GM21723 (cell line): ENCODE results near the gene EML1.

Experiments
- ATAC-seq: cut with Tn5 transposase; IDR thresholded peaks from one replicate; pipeline ENCODE4 v1.9.1; 2021; ENCODE audit warnings: mild to moderate bottlenecking, moderate library complexity; ENCODE audit not compliant: unreplicated experiment

EML1 gene

DNA sequence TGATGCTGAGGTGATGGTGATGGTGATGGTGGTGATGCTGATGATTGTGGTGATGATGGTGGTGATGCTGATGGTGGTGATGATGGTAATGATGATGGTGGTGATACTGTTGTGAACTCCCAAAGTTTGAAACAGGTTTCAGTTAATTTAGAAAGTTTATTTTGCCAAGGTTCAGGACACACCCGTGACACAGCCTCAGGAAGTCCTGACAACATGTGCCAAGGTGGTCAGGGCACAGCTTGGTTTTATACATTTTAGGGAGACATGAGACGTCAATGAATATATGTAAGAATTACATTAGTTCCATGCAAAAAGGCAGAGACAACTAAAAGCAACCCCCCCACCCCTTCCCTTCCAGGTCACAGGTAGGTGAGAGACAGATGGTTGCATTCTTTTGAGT, 159.2 kb downstream of the EML1 start:
- ATAC-seq, result no peak

DNA sequence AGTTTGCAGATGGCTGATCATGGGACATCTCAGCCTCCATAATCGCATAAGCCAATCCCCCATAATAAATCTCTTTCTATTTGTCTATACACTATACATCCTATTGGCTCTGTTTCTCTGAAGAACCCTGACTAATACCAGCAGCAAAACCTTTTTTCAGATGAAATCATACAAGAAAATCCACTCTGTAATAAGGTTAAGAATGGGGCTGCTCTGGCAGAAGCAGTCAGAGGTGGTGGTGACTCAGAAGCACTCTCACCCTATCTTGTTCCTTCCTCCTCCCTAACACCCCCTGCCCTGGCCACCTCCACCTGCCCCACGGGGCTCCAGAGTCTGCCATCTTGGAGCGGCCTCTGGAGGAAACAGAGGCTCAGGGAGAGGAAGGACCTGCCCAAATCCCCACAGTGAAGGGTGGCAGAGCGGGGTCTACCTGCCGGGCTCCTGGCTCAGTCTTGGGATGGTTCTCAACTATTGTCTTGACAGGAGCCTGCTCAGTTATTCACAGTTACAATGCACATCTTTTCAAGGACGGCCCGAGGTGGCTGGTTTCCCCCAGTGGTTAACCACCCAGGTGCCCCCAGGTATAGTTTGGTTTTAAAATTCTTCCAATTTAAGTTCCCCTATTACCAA, 162.7 kb downstream of the EML1 start:
- no peak for ATAC-seq

- ATAC-seq, result no peak
Measured at GRCh38 chr14:99958380-99958779, 165.2 kb downstream of the EML1 start.

GRCh38 chr14:99961826-99962518, 168.8 kb downstream of the EML1 start:
- no peak for ATAC-seq

GRCh38 chr14:99964979-99965378, 171.8 kb downstream of the EML1 start:
- ATAC-seq, result no peak

DNA sequence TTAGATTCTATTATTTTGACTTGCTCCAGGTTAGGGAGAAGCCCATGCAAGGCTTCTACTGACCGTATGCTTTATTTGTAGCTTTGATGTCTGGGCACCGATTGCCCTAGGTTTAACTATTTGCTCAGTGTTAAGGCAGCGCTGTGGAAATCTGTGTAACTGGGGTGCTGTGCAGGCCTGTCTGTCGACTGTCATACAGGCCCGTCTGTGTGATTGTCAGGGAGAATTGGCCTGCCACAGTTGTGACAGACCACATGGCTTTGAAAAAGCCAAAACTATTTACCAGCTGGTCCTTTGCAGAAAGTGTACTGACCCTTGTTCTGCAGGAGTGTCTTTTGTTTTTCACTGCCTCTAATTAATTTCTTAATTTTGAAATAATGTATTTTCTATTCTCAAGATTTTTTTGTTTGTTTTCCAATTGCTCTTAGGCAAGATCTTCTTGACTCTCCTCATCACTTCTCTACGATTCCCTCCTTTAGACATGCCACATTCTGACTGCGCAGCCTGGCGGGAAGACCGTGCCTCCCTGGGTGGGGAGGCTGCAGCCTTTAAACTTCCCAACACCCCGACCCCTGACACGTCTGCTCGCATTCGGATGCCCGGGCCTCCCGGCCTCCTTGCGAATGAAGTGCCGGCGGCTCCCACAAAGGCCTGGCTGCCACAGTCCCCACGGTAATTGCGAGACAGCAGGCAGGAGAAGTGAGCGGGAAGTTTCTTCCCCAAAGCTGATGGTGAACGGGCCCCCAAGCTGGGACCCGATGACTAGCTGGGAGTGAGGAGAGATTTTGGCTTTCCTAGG, 173.0 kb downstream of the EML1 start:
- no peak for ATAC-seq

GRCh38 chr14:99966912-99967311, 173.7 kb downstream of the EML1 start:
- no peak for ATAC-seq

- no peak for ATAC-seq
Measured at GRCh38 chr14:99968191-99968920, 175.1 kb downstream of the EML1 start.

DNA sequence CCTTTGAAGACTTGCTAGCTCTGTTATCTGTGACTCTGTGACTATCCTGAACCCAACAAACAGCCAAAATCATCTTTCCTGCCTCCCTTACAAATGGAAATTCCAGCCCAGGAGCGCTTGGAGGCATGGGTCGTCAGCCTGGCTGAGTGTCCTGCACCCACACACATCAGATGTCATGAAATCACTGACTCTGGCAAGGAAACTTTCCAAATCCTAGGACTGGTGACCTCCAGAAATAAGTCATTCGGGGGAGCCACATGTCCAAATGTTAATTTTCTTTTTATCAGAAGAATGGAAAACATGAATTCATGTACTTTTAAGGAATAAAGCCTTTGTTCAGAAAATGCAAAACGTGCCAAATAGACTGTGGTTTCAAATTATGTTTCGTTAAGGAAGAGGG, 175.7 kb downstream of the EML1 start:
- no peak for ATAC-seq

GRCh38 chr14:99969673-99970322, 176.6 kb downstream of the EML1 start:
- no peak for ATAC-seq

GRCh38 chr14:99971087-99971940, 178.1 kb downstream of the EML1 start:
- ATAC-seq, result peak; percentile 77

- peak; percentile 31 for ATAC-seq
Measured at GRCh38 chr14:99971941-99972747, 178.9 kb downstream of the EML1 start.

GRCh38 chr14:99972748-99973466, 179.7 kb downstream of the EML1 start:
- no peak for ATAC-seq

GRCh38 chr14:99975190-99975589, 182.0 kb downstream of the EML1 start:
- no peak for ATAC-seq

- no peak for ATAC-seq
Measured at GRCh38 chr14:99976021-99976420, 182.8 kb downstream of the EML1 start.

- ATAC-seq, result no peak
Measured at GRCh38 chr14:99976681-99977080, 183.5 kb downstream of the EML1 start.

DNA sequence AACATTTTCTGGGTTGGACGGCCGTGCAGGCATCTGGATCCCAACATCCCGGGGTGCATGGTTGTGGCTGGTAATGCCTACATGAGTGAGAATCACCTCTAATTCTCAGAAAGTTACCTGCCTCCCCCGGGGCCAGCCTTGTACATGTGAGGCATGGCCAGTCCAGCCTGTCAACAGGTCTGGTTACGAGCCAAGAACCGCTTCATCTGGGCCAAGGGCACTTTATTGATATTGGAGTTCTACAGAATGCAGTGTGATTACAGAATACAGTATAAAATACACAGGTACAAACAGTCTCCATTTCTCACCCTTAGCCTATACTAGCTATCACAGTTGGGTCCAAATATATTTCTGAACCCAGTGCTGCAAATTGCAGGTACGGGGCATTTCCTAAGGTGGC, 187.1 kb downstream of the EML1 start:
- no peak for ATAC-seq

GRCh38 chr14:99981806-99982205, 188.6 kb downstream of the EML1 start:
- no peak for ATAC-seq
